Endothelial cell of umbilical vein (primary cell): Measurements from ENCODE around the gene NRG3. TPM values are rescaled to one million over a fixed set of nuclear protein-coding genes. Genes with fewer than 3 reads are reported as not detected.

Source experiments
- BruUV-seq: library from RNA; stranded (reverse); fragments of 400-500 nt; replicated peaks from 2 replicates; lab custom pipeline; 2021; lab: Mats Ljungman, UMichigan
- CTCF ChIA-PET: fragments of 300-600, 350-600 bp; sonication (Branson Sonifier 250); formaldehyde crosslinking; loops from one replicate; lab custom pipeline; 2021; ENCODE audit warnings: antibody characterized with exemption, inconsistent platforms; lab: Charles Lee
- POLR2A ChIA-PET: fragments of 300-600, 350-600 bp; sonication (Branson Sonifier 250); formaldehyde crosslinking; loops from one replicate; lab custom pipeline; 2021; ENCODE audit warnings: antibody characterized with exemption, inconsistent platforms; lab: Charles Lee
- DNase-seq: peaks from one replicate; pipeline ENCODE4 v3.0.0-alpha.2; 2011; ENCODE audit warnings: low read depth, low spot score
- FAIRE-seq: peaks from 2 replicates; lab custom pipeline; 2011; peaks lifted over from hg19 to GRCh38; lab: Jason Lieb, UNC
- H2AFZ ChIP-seq: 2 replicates; pipeline ENCODE4 v1.6.0; 2012; ENCODE audit warnings: low read depth, low read length, control low read depth, inconsistent platforms
- H3K27ac ChIP-seq: 2 replicates; pipeline ENCODE4 v1.5.1; 2011; ENCODE audit warnings: low read depth, mild to moderate bottlenecking, control low read depth, low read length, moderate library complexity; ENCODE audit not compliant: insufficient read depth
- H3K27me3 ChIP-seq, 2 experiments: 2 replicates each; pipeline versions ENCODE4 v1.6.0 to v1.6.1; 2011; ENCODE audit warnings: low read length in 2 of 2, mixed read lengths in 1 of 2; ENCODE audit not compliant: control insufficient read depth in 2 of 2, insufficient read depth in 2 of 2
- H3K36me3 ChIP-seq, 2 experiments: 2 replicates in 1 of 2; 3 replicates in 1 of 2; pipeline ENCODE4 v1.5.1; 2011; ENCODE audit warnings: low read length in 2 of 2, mild to moderate bottlenecking in 1 of 2, moderate library complexity in 1 of 2; ENCODE audit not compliant: control insufficient read depth in 2 of 2, insufficient read depth in 2 of 2; ENCODE audit errors: extremely low read depth in 1 of 2
- H3K4me1 ChIP-seq: 3 replicates; pipeline ENCODE4 v1.5.1; 2011; ENCODE audit warnings: mild to moderate bottlenecking, low read length; ENCODE audit not compliant: control insufficient read depth, insufficient read depth; ENCODE audit errors: extremely low read depth
- H3K4me2 ChIP-seq: 2 replicates; pipeline ENCODE4 v1.6.1; 2011; ENCODE audit warnings: low read length, control low read depth, mixed read lengths; ENCODE audit not compliant: insufficient read depth
- H3K4me3 ChIP-seq, 3 experiments: fragments of 200-600 bp in 1 of 3; sonication (generic), shearing (Covaris generic) in 1 of 3; replicated peaks in 1 of 3; 2 replicates each; pipeline ENCODE4 v1.5.1; 2011 to 2016; ENCODE audit warnings: control low read depth in 3 of 3, low read length in 3 of 3, mild to moderate bottlenecking in 2 of 3, inconsistent platforms in 1 of 3, low read depth in 1 of 3, moderate library complexity in 1 of 3; ENCODE audit not compliant: insufficient read depth in 1 of 3
- H3K79me2 ChIP-seq: 2 replicates; pipeline ENCODE4 v1.6.0; 2012; ENCODE audit warnings: low read length, inconsistent platforms; ENCODE audit not compliant: control insufficient read depth, insufficient read depth
- H3K9ac ChIP-seq: replicated peaks from 2 replicates; pipeline ENCODE3; 2011; ENCODE audit warnings: low read length, control low read depth; ENCODE audit not compliant: insufficient read depth; ENCODE audit errors: extremely low read depth
- H3K9me1 ChIP-seq: replicated peaks from 3 replicates; pipeline ENCODE4 v1.6.0; 2011; ENCODE audit warnings: mild to moderate bottlenecking, low read length; ENCODE audit not compliant: control insufficient read depth, insufficient read depth; ENCODE audit errors: extremely low read depth
- H3K9me3 ChIP-seq: replicated peaks from 2 replicates; pipeline ENCODE4 v1.5.1; 2012; ENCODE audit warnings: low read length, inconsistent platforms; ENCODE audit not compliant: control insufficient read depth, insufficient read depth
- H4K20me1 ChIP-seq: replicated peaks from 2 replicates; pipeline ENCODE3; 2011; ENCODE audit warnings: mild to moderate bottlenecking, low read length; ENCODE audit not compliant: control insufficient read depth, insufficient read depth; ENCODE audit errors: extremely low read depth
- EZH2 ChIP-seq: IDR thresholded peaks from 2 replicates; pipeline ENCODE4 v1.6.1; 2012; ENCODE audit warnings: borderline replicate concordance, low read depth, mild to moderate bottlenecking, moderate library complexity, low read length, inconsistent platforms; ENCODE audit not compliant: severe bottlenecking
- FOS ChIP-seq: IDR thresholded peaks from 2 replicates; pipeline ENCODE4 v1.6.1; 2011; ENCODE audit warnings: mild to moderate bottlenecking, low read length, moderate library complexity, borderline replicate concordance; ENCODE audit not compliant: insufficient read depth
- GATA2 ChIP-seq: IDR thresholded peaks from 2 replicates; pipeline ENCODE4 v1.7.0; 2011; ENCODE audit warnings: low read depth, mild to moderate bottlenecking, moderate library complexity, mixed read lengths, low read length; ENCODE audit not compliant: insufficient read length, insufficient read depth
- JUN ChIP-seq: IDR thresholded peaks from 2 replicates; pipeline ENCODE4 v1.6.1; 2011; ENCODE audit warnings: borderline replicate concordance, low read depth; ENCODE audit not compliant: insufficient read length, insufficient read depth
- MYC ChIP-seq: IDR thresholded peaks from one replicate; pipeline ENCODE4 v1.6.1; 2011; ENCODE audit warnings: mild to moderate bottlenecking, low read depth, low read length
- POLR2A ChIP-seq: IDR thresholded peaks from 2 replicates; pipeline ENCODE4 v1.6.1; 2012; ENCODE audit warnings: low read depth, mild to moderate bottlenecking, control low read depth, low read length
- POLR2AphosphoS5 ChIP-seq: IDR thresholded peaks from 2 replicates; pipeline ENCODE4 v1.6.1; 2012; ENCODE audit warnings: low read depth, mild to moderate bottlenecking, control low read depth, low read length, moderate library complexity; ENCODE audit not compliant: insufficient read depth
- dilution Hi-C: fragments of 300-500 bp; cut with MboI; formaldehyde crosslinking; loops from one replicate; pipeline ENCODE4 v1.15.0; 2019; ENCODE audit warnings: low sequenced_read_pairs; ENCODE audit not compliant: extremely low pct_ligation_motif_present
- intact Hi-C: fragments of 100-400 bp; cut with micrococcal nuclease; formaldehyde crosslinking; loops from one replicate; pipeline ENCODE4 v1.10.0; 2022
- polyA plus RNA-seq, 4 experiments: library from polyadenylated mRNA; depleted of rRNA in 3 of 4; stranded (reverse) in 3 of 4; unstranded in 1 of 4; fragments of >200 nt; gene quantifications; 2 replicates each; pipeline versions ENCODE4 v1.2.1 to v1.2.3, GENCODE V29; 2011 to 2012; ENCODE audit warnings: missing spikeins in 1 of 4
- total RNA-seq: library from RNA; stranded (reverse); gene quantifications from 2 replicates; pipeline ENCODE4 v1.2.3, GENCODE V29; 2021
- TF ChIP-seq, protein P1 (sequence below), 2 donors: IDR thresholded peaks; 1 replicate in 1 of 2; 2 replicates in 1 of 2; pipeline ENCODE4 v1.5.1; 2011; ENCODE audit warnings: low read length in 2 of 2, mild to moderate bottlenecking in 2 of 2, moderate library complexity in 2 of 2, control low read depth in 1 of 2, inconsistent platforms in 1 of 2, low read depth in 1 of 2; ENCODE audit not compliant: insufficient read depth in 1 of 2; ENCODE audit errors: extremely low read depth in 1 of 2
- TF ChIP-seq, protein P2 (sequence below): IDR thresholded peaks from 2 replicates; pipeline ENCODE4 v1.6.1; 2011; ENCODE audit not compliant: insufficient read depth, insufficient read length

Gene NRG3
- total and polyA plus RNA-seq, 2 donors (not counting 3 experiments of a cell fraction or from before 2014, with no cell fraction given) = 1.9 to 3.9 TPM

DNA sequence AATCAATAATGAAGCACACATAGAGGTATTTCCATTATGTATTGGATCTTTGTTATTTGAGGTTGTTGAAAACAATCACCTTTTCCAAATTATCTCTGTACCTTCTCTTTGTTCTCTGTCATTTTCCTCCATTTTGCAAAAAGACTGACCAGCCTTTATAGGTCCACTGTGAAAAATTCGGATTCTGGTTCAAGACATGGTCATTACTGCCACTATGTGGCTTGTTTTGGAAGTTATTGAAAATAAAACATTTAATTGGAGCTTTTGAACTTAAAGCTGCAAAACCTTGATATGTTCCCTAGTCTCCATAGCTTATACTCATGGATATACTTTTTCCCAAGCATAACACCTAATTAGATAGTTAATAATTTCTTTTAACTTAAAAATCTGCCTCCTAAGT lies 1094.4 kb downstream of the NRG3 start:
- no peak overlapping the region for H3K4me2 ChIP-seq
- H3K9me1 ChIP-seq = no peaks in the 10 kb centered on the region
- H3K27me3 ChIP-seq = no peaks in the 10 kb centered on the region
- no peak overlapping the region for H2AFZ ChIP-seq
- no peaks in the 10 kb centered on the region for H3K79me2 ChIP-seq
- TF ChIP-seq, protein P1, sequence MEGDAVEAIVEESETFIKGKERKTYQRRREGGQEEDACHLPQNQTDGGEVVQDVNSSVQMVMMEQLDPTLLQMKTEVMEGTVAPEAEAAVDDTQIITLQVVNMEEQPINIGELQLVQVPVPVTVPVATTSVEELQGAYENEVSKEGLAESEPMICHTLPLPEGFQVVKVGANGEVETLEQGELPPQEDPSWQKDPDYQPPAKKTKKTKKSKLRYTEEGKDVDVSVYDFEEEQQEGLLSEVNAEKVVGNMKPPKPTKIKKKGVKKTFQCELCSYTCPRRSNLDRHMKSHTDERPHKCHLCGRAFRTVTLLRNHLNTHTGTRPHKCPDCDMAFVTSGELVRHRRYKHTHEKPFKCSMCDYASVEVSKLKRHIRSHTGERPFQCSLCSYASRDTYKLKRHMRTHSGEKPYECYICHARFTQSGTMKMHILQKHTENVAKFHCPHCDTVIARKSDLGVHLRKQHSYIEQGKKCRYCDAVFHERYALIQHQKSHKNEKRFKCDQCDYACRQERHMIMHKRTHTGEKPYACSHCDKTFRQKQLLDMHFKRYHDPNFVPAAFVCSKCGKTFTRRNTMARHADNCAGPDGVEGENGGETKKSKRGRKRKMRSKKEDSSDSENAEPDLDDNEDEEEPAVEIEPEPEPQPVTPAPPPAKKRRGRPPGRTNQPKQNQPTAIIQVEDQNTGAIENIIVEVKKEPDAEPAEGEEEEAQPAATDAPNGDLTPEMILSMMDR (IDR thresholded peaks at IDR 0.05; ENCODE audit: extremely low read depth in 1 of 2, insufficient read depth in 1 of 2, low read depth in 1 of 2, low read length in 2 of 2) = peak in 1 of 2 donors; percentile 22
- TF ChIP-seq POLR2AphosphoS5 = no peak
- no peak overlapping the region for H3K4me3 ChIP-seq
- no TSS peak for BruUV-seq
- dilution Hi-C loops (no loop called here), intact Hi-C loops (loop anchor here (2.0 to 10.0 kb wide), 3 partner anchors 159 to 1125 kb away; no protein-coding TSS in a partner anchor)
- DNase-seq = peak; percentile 29
- no peaks in the 10 kb centered on the region for H3K4me1 ChIP-seq
- no peak overlapping the region for H3K9ac ChIP-seq
- H3K27ac ChIP-seq = no peak overlapping the region
- H3K9me3 ChIP-seq = no peaks in the 10 kb centered on the region
- H4K20me1 ChIP-seq = no peaks in the 10 kb centered on the region
- ChIA-PET CTCF (interaction anchor here (0.6 to 1.8 kb wide), 25 partner anchors 10 to 1121 kb away, joined by 3 to 46 read pairs (median 3); no protein-coding TSS in a partner anchor), POLR2A (no interaction called here)
- no peak for FAIRE-seq
- no peaks in the 10 kb centered on the region for H3K36me3 ChIP-seq

- Histone ChIP-seq H2AFZ (no peak overlapping the region), H4K20me1 (no peaks in the 10 kb centered on the region), H3K79me2 (no peaks in the 10 kb centered on the region), H3K4me2 (no peak overlapping the region), H3K36me3 (no peaks in the 10 kb centered on the region), H3K4me3 (no peak overlapping the region), H3K9ac (no peak overlapping the region), H3K9me1 (no peaks in the 10 kb centered on the region), H3K9me3 (no peaks in the 10 kb centered on the region), H3K27me3 (no peaks in the 10 kb centered on the region), H3K27ac (no peak overlapping the region), H3K4me1 (peaks cover 16% of the 10 kb centered on the region)
- ChIA-PET CTCF (no interaction called here), POLR2A (no interaction called here)
- no peak for TF ChIP-seq GATA2
- no peak for TF ChIP-seq FOS
- TF ChIP-seq, protein P1 (IDR thresholded peaks at IDR 0.05; ENCODE audit: extremely low read depth in 1 of 2, insufficient read depth in 1 of 2, low read depth in 1 of 2, low read length in 2 of 2) = no peak
- TF ChIP-seq, protein P2, sequence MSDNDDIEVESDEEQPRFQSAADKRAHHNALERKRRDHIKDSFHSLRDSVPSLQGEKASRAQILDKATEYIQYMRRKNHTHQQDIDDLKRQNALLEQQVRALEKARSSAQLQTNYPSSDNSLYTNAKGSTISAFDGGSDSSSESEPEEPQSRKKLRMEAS = no peak
- TF ChIP-seq POLR2AphosphoS5 = no peak
- no peak for TF ChIP-seq JUN
- TF ChIP-seq MYC = no peak
- no peak for TF ChIP-seq EZH2
- TF ChIP-seq POLR2A = no peak
- intact Hi-C loops = no loop called here
- BruUV-seq = no TSS peak
- DNase-seq (no peak), FAIRE-seq (no peak)
- dilution Hi-C loops = no loop called here
These were observed 1105.3 kb downstream of the NRG3 start for GRCh38 chr10:82980321-82980720.
